HEK293 (cell line): ENCODE measurements around the gene NFATC1.

ENCODE experiments used
- ATF2 ChIP-seq: fragments of 450-650 bp; formaldehyde crosslinking; IDR thresholded peaks from 2 replicates; pipeline ENCODE4 v1.5.1; 2016; ENCODE audit warnings: missing biosample characterization, missing genetic modification characterization, low read depth
- BCL11A ChIP-seq: fragments of 450-650 bp; formaldehyde crosslinking; IDR thresholded peaks from 2 replicates; pipeline ENCODE4 v1.5.1; 2016; ENCODE audit warnings: low read depth, missing biosample characterization, missing genetic modification characterization
- CTCF ChIP-seq: fragments of 450-650 bp; formaldehyde crosslinking; IDR thresholded peaks from 2 replicates; pipeline ENCODE4 v1.5.1; 2016; ENCODE audit warnings: missing biosample characterization, missing genetic modification characterization
- FEZF1 ChIP-seq: fragments of 450-650 bp; formaldehyde crosslinking; IDR thresholded peaks from 2 replicates; pipeline ENCODE4 v1.5.1; 2016; ENCODE audit warnings: missing biosample characterization, missing genetic modification characterization
- PRDM10 ChIP-seq: fragments of 450-650 bp; formaldehyde crosslinking; IDR thresholded peaks from 2 replicates; pipeline ENCODE4 v1.5.1; 2016; ENCODE audit warnings: missing biosample characterization, missing genetic modification characterization
- RBAK ChIP-seq: fragments of 450-650 bp; formaldehyde crosslinking; IDR thresholded peaks from 2 replicates; pipeline ENCODE4 v1.5.1; 2016; ENCODE audit warnings: missing biosample characterization, missing genetic modification characterization
- ZNF138 ChIP-seq: fragments of 450-650 bp; formaldehyde crosslinking; IDR thresholded peaks from 2 replicates; pipeline ENCODE4 v1.5.1; 2016; ENCODE audit warnings: missing biosample characterization, missing genetic modification characterization, borderline replicate concordance
- ZNF140 ChIP-seq: fragments of 450-650 bp; formaldehyde crosslinking; IDR thresholded peaks from 2 replicates; pipeline ENCODE4 v1.5.1; 2016; ENCODE audit warnings: missing biosample characterization, missing genetic modification characterization
- ZNF274 ChIP-seq, 2 experiments: fragments of 200-500 bp in 1 of 2; fragments of 450-650 bp in 1 of 2; sonication (Bioruptor generic) in 1 of 2; formaldehyde crosslinking in 1 of 2; IDR thresholded peaks; 2 replicates each; pipeline versions ENCODE4 v1.5.1 to v1.6.1; 2014 to 2016; ENCODE audit warnings: borderline replicate concordance in 1 of 2, inconsistent platforms in 1 of 2, low read length in 1 of 2, missing biosample characterization in 1 of 2, missing genetic modification characterization in 1 of 2
- ZNF311 ChIP-seq: fragments of 450-650 bp; formaldehyde crosslinking; IDR thresholded peaks from 2 replicates; pipeline ENCODE4 v1.5.1; 2017; ENCODE audit warnings: missing biosample characterization, missing genetic modification characterization, borderline replicate concordance
- ZNF555 ChIP-seq: fragments of 450-650 bp; formaldehyde crosslinking; conservative IDR thresholded peaks from 2 replicates; pipeline ENCODE4 v1.5.1; 2017; ENCODE audit warnings: missing biosample characterization, mild to moderate bottlenecking, missing genetic modification characterization, inconsistent platforms
- ZNF791 ChIP-seq: fragments of 450-650 bp; formaldehyde crosslinking; IDR thresholded peaks from 2 replicates; pipeline ENCODE4 v1.5.1; 2016; ENCODE audit warnings: missing biosample characterization, missing genetic modification characterization

GRCh38 chr18:79518028-79518682 lies 122.4 kb downstream of the NFATC1 start:
- no peak for TF ChIP-seq ATF2 (tag by site-specific recombination)
- TF ChIP-seq ZNF274 (IDR thresholded peaks at IDR 0.05; ENCODE audit: low read length): no peak
- no peak for TF ChIP-seq ZNF274 (tag by site-specific recombination; IDR thresholded peaks at IDR 0.05; ENCODE audit: borderline replicate concordance)
- no peak for TF ChIP-seq PRDM10 (tag by site-specific recombination)
- no peak for TF ChIP-seq RBAK (tag by site-specific recombination)
- no peak for TF ChIP-seq CTCF (tag by site-specific recombination)
- no peak for TF ChIP-seq FEZF1 (tag by site-specific recombination)
- no peak for TF ChIP-seq BCL11A (tag by site-specific recombination)
- TF ChIP-seq ZNF791 (tag by site-specific recombination): no peak
- no peak for TF ChIP-seq ZNF555 (tag by site-specific recombination)
- TF ChIP-seq ZNF138 (tag by site-specific recombination): no peak
- no peak for TF ChIP-seq ZNF311 (tag by site-specific recombination)
- TF ChIP-seq ZNF140 (tag by site-specific recombination): no peak
